Adipocyte (in vitro differentiated cells): ENCODE measurements around the gene BCAS3.

ENCODE experiments used
- DNase-seq: peaks from one replicate; pipeline ENCODE4 v3.0.0-alpha.2; 2015; ENCODE audit warnings: low read depth
- H3K27me3 ChIP-seq: replicated peaks from 2 replicates; pipeline ENCODE4 v1.7.0; 2013; ENCODE audit warnings: mild to moderate bottlenecking, low read length, moderate library complexity; ENCODE audit not compliant: control insufficient read depth, insufficient read depth
- H3K36me3 ChIP-seq: 2 replicates; pipeline ENCODE4 v1.7.0; 2013; ENCODE audit warnings: low read length, mild to moderate bottlenecking, moderate library complexity; ENCODE audit not compliant: control insufficient read depth, insufficient read depth, severe bottlenecking
- H3K4me1 ChIP-seq: 2 replicates; pipeline ENCODE4 v1.7.0; 2013; ENCODE audit warnings: mild to moderate bottlenecking, low read length, moderate library complexity; ENCODE audit not compliant: control insufficient read depth, insufficient read depth
- H3K4me3 ChIP-seq: 2 replicates; pipeline ENCODE4 v1.7.0; 2013; ENCODE audit warnings: mild to moderate bottlenecking, low read length, moderate library complexity
- H3K9ac ChIP-seq: 2 replicates; pipeline ENCODE4 v1.7.0; 2013; ENCODE audit warnings: mild to moderate bottlenecking, low read length, moderate library complexity
- H3K9me3 ChIP-seq: 2 replicates; pipeline ENCODE4 v1.7.0; 2013; ENCODE audit warnings: mild to moderate bottlenecking, low read length, moderate library complexity; ENCODE audit not compliant: control insufficient read depth

The BCAS3 gene

DNA sequence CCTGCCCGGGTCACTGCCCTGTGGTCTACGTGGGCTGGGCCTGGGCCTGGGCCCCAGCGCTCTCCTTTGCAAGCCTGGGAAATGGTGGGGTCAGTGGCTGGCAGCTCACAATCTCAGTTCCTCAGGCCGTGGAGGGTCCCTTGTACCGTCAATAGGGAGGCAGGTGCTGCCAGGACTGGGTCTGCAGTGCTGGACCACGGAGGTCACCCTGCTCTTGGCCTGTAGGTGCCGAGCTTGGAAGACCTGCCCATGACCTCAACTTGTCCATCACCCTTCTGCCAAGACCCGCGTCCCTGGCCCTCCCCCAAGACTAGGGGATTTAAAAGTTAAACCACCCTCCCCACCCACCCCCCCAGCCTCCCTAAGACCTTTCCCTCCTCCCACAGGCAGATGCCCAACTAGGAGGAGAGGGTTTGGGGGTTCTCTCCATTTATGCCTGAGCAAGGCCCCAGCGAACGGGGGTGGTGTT lies 724.5 kb downstream of the BCAS3 start:
- no peaks in the 10 kb centered on the region for H3K27me3 ChIP-seq
- H3K4me3 ChIP-seq, result peak overlapping the region; percentile 90
- H3K4me1 ChIP-seq, result peaks cover 38% of the 10 kb centered on the region
- H3K9me3 ChIP-seq, result no peaks in the 10 kb centered on the region
- DNase-seq, result peak; percentile 47
- peak overlapping the region; percentile 96 for H3K9ac ChIP-seq
- H3K36me3 ChIP-seq, result peaks cover 40% of the 10 kb centered on the region

DNA sequence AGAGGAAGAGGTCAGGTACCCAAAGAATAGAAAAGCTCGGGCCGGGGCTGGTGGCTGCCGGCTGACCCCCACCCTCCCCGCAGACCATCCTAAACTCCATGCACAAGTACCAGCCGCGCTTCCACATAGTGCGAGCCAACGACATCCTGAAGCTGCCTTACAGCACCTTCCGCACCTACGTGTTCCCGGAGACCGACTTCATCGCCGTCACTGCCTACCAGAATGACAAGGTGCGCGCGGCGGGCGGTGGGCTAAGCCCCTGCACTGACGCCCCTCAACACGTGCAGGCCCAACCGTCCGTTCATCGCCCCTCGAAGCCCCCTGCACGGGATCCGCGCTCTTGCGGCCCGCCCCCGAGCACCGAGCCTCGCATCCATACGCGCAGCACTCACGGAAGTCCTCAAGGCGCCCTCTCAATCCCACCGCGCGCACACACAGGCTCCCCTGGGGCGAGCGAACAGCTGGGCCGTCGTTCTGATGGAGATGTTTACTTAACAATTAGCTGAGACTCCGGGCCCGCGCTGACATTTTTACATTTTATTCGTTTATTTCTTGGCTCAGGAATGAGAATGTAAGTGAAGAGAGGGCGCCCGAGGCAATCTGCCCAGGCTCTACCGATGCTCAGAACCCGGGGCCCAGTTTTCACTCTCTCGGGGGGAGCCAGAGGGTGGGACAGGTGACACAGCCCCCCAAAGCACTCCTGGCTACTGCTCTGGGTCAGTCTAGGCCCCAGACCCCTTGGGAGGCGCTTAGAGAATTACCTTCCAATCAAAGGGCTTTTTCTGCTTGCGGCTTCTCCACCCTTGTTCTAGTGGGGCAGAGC lies 725.5 kb downstream of the BCAS3 start:
- no peak overlapping the region for H3K4me3 ChIP-seq
- peaks cover 50% of the 10 kb centered on the region for H3K36me3 ChIP-seq
- peak; percentile 77 for DNase-seq
- H3K9me3 ChIP-seq, result no peaks in the 10 kb centered on the region
- H3K4me1 ChIP-seq, result peaks cover 35% of the 10 kb centered on the region
- peak overlapping the region; percentile 34 for H3K9ac ChIP-seq
- H3K27me3 ChIP-seq, result no peaks in the 10 kb centered on the region

DNA sequence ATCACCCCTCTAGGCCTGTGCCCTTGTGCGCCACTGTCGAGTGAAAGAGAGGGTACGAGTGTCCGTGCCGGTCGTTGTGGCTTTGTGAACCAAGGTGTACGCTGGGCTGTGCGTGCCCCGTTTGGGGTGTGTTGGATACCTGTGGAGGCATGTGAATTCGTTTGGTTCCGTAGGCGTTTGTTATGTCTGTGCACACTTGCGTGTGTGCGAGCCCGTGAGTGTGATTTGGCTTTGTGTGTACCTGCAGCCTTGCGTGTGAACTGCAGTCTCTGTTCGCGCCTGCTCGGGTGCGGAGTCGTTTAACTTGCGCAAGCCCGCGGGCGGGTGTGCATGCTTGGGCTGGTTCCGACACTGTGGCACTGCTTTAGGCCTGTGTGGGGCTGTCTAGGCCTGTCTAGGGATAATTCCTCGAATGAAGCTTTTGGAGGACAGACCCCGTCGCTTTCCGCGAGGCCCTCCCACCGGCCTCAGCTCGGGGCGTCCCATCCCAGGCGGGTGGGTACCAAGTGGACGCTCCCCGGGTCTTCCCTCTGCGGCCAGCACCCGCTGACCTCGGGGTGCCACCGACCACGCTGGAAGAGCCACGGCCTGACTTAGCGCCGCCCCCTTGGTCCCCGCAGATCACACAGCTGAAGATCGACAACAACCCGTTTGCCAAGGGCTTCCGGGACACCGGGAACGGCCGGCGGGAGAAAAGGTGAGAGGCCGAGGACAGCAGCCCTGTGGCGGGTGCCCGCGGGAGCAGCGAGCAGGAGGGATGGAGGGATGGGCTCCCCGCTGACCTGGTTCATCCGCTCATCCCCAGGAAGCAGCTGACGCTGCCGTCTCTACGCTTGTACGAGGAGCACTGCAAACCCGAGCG lies 726.4 kb downstream of the BCAS3 start:
- DNase-seq, result peak; percentile 81

DNA sequence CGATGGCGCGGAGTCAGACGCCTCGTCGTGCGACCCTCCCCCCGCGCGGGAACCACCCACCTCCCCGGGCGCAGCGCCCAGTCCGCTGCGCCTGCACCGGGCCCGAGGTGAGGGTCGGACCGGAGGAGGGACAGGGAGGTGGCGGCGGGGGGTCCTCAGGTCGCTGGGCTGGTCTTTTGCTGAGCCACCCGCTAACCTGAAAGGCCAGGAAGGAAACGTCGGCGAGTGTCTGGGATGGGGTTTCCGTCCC lies 726.9 kb downstream of the BCAS3 start:
- Histone ChIP-seq H3K9ac (no peak overlapping the region), H3K9me3 (no peaks in the 10 kb centered on the region), H3K27me3 (no peaks in the 10 kb centered on the region), H3K4me3 (no peak overlapping the region), H3K4me1 (peaks cover 36% of the 10 kb centered on the region), H3K36me3 (peaks cover 55% of the 10 kb centered on the region)
- DNase-seq, result no peak

More for the DNA sequence above, 726.4 kb downstream of the BCAS3 start:
- H3K9me3 ChIP-seq, result no peaks in the 10 kb centered on the region
- peaks cover 55% of the 10 kb centered on the region for H3K36me3 ChIP-seq
- H3K4me1 ChIP-seq, result peaks cover 36% of the 10 kb centered on the region
- H3K9ac ChIP-seq, result peak overlapping the region; percentile 32
- H3K27me3 ChIP-seq, result no peaks in the 10 kb centered on the region
- no peak overlapping the region for H3K4me3 ChIP-seq

DNA sequence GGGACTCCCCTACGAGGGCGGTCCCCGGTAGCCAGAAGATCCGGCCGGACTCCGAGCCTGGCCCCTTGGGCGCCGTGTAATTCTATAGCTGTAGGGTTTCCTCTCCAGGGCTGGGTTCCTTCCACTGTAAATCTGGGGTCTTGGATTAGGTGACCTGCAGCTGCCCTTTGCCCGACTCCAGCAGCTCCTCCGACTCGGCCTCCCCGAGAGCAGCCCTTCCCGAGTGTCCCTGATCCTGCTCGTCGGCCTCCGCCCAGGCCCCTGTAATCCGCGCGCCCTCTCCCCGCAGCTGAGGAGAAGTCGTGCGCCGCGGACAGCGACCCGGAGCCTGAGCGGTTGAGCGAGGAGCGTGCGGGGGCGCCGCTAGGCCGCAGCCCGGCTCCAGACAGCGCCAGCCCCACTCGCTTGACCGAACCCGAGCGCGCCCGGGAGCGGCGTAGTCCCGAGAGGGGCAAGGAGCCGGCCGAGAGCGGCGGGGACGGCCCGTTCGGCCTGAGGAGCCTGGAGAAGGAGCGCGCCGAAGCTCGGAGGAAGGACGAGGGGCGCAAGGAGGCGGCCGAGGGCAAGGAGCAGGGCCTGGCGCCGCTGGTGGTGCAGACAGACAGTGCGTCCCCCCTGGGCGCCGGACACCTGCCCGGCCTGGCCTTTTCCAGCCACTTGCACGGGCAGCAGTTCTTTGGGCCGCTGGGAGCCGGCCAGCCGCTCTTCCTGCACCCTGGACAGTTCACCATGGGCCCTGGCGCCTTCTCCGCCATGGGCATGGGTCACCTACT lies 727.4 kb downstream of the BCAS3 start:
- peak; percentile 49 for DNase-seq
- Histone ChIP-seq H3K4me1 (peaks cover 39% of the 10 kb centered on the region), H3K9me3 (no peaks in the 10 kb centered on the region), H3K36me3 (peaks cover 55% of the 10 kb centered on the region), H3K27me3 (no peaks in the 10 kb centered on the region), H3K4me3 (no peak overlapping the region), H3K9ac (no peak overlapping the region)

DNA sequence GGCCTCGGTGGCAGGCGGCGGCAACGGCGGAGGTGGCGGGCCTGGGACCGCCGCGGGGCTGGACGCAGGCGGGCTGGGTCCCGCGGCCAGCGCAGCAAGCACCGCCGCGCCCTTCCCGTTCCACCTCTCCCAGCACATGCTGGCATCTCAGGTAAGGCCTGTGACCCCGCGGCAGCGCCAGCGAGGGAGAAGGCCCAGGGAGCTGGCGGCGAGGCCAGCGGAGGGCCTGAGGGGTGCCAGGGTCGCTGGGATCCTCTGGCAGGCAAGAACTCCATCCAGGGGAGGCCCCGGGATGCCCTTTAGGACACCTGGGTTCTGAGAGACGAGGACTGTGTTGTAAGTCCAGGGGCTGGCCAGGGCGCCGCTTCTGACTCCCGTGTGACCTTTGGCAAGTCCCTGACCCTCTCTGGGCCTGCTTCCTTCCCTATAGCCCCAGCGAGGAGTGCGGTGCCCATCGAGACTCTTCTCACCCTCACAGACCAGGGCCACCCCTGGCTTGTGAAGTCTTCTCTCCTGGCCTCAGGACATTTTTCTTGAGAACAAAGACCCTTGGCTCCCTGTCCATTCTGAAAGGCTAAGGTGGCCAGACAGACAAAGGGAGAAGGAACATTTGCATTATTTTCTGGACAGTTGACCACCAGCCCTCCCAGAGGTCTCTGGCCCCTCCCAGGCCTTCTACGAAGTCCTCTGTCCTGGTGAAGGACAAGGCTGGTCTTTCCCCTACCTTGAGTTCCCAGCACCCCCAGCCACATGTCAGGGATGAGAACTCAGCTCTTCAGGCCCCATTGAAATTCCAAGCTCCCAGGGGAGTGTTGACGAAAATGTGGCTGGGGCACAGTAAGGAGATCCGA lies 728.3 kb downstream of the BCAS3 start:
- peak; percentile 42 for DNase-seq
- Histone ChIP-seq H3K9ac (peak overlapping the region; percentile 5), H3K4me1 (peaks cover 43% of the 10 kb centered on the region), H3K9me3 (no peaks in the 10 kb centered on the region), H3K4me3 (no peak overlapping the region), H3K27me3 (no peaks in the 10 kb centered on the region), H3K36me3 (peaks cover 55% of the 10 kb centered on the region)

DNA sequence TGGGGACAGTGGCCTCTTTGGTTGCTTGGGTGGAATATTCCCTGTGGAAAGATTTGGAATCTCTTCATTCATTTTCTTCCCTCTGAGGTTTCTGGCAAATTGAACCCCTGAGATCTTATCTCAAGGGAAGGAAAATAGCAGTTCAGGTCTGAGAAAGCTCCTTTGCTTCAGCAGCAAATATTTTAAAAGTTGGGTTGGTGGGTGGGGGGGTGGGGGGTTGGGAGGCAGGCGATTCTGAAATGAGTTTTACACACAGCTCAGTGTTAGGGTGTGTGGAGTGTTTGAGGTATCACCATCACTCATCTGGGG lies 728.8 kb downstream of the BCAS3 start:
- Histone ChIP-seq H3K9me3 (no peaks in the 10 kb centered on the region), H3K27me3 (no peaks in the 10 kb centered on the region), H3K36me3 (peaks cover 55% of the 10 kb centered on the region), H3K9ac (peak overlapping the region; percentile 5), H3K4me3 (no peak overlapping the region), H3K4me1 (peaks cover 39% of the 10 kb centered on the region)
- no peak for DNase-seq

DNA sequence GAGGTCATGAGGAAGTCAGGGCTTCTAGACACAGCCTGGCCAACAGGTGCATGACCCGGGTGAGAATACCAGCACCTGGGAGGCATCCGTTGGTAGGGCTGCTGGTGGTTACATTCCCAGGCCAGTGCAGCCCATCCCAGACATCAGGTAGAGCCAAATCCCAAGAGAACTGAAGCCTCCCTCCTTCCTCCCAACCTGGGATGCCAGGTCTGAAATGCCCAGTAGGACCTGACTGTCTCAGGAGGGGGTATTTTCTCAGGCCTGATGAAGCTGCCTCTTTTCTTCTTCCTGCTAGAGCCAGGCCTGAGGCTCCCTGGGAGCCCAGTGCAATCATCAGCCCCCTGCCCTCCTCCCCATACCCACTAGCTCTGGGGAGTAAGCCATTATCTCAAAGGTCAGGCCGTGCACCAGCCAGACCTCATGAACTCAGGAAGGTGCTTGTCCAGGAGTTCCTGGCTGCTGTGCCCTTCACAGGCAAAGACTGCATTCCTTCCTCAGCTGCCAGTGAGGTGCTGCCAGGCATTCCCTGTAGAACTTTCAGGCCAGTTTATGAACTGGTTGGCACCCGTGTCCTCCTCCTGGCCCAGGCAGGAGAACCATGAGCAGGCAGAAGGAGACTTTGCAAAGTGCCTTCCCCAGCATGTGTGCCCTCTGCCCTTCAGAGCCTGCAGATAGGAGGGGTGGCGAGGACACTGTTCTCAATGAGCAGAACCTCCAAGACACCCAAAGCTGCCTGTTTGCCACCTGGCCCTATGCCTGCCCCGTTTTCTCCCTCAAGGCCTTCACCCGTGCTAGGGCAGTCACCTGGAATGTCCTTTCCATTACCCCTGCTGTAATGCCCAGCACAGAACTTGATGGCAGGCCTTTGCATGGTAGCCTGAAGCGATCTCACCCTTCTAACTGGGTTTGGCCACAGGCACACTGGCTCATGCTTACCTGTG lies 729.6 kb downstream of the BCAS3 start:
- Histone ChIP-seq H3K4me3 (no peak overlapping the region), H3K9me3 (no peaks in the 10 kb centered on the region), H3K9ac (no peak overlapping the region), H3K27me3 (no peaks in the 10 kb centered on the region), H3K36me3 (peaks cover 55% of the 10 kb centered on the region), H3K4me1 (peaks cover 33% of the 10 kb centered on the region)
- DNase-seq, result peak; percentile 43

DNA sequence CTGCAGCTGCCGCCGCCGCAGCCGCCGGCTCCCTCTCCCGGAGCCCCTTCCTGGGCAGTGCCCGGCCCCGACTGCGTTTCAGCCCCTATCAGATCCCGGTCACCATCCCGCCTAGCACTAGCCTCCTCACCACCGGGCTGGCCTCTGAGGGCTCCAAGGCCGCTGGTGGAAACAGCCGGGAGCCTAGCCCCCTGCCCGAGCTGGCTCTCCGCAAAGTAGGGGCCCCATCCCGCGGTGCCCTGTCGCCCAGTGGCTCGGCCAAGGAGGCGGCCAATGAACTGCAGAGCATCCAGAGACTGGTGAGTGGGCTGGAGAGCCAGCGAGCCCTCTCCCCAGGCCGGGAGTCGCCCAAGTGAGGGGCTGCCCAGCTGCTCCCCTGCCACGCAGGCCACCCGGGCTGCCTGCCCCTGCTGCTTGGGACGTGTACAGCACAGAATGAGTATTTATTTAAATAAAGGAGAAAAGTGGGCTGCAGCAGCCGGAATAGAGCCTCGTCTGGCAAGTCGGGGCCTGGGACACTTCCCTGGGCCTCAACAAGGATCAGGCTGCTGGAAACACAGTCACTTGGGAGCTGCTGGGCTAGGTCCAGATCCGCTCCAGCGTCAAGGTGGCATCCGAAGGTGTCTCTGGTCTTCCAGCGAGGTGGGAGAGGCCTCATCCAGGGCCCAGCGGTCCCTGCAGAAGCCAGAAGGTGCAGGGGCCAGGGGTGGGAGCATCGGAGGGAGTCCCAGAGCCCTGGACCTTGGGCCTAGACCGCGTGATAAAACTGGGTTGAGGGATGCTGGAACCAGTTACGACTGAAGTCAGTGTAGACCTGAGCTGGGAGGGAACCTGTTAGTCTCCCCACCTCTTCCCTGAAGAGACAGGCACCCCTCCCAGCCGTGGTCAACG lies 730.7 kb downstream of the BCAS3 start:
- peak; percentile 46 for DNase-seq
- no peaks in the 10 kb centered on the region for H3K9me3 ChIP-seq
- H3K27me3 ChIP-seq, result no peaks in the 10 kb centered on the region
- peaks cover 36% of the 10 kb centered on the region for H3K4me1 ChIP-seq
- H3K9ac ChIP-seq, result peak overlapping the region; percentile 87
- H3K36me3 ChIP-seq, result peaks cover 50% of the 10 kb centered on the region
- peak overlapping the region; percentile 77 for H3K4me3 ChIP-seq
